HG03097 (cell line): ENCODE results near the gene TTC17.
"Not testable (repeated sequence)": the region's sequence is repeated elsewhere in the genome, so short reads cannot be mapped to it uniquely, and the experiment has no call there.

Experiments used
- ATAC-seq: cut with Tn5 transposase; IDR thresholded peaks from one replicate; pipeline ENCODE4 v1.9.1; 2021; ENCODE audit not compliant: unreplicated experiment, low FRiP score

TTC17 gene

DNA sequence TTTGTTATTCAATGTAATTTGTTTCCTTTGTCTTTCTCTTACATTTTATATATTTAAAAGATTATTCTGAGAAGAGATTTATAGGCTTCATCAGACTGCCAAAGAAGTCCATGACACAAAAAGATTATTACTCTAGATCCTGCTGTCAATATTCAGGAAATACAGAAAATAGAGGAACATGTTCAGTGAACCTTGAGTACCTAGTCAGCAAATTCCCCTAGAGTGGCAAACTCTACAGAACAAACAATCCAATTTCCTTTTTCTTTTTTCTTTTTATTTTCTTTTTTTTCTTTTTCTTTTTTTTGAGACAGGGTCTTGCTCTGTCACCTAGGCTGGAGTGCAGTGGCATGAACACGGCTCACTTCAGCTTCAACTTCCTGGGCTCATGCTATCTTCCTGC is 23.9 kb downstream of the TTC17 start:
- ATAC-seq, result no peak

DNA sequence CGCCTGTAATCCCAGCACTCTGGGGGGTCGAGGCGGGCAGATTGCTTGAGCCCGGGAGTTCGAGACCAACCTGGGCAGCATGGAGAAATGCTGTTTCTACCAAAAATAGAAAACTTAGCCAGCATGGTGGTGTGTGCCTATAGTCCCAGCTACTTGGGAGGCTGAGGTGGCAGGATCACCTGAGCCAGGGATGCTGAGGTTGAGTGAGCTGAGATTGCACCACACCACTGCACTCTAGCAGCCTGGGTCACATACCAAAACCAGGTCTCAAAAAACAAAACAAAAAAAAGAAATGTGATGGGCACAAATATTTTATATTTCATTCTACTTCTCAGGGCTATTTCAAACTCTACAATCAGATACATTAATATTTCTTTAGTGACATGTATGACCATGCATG is 25.7 kb downstream of the TTC17 start:
- ATAC-seq, result no peak

DNA sequence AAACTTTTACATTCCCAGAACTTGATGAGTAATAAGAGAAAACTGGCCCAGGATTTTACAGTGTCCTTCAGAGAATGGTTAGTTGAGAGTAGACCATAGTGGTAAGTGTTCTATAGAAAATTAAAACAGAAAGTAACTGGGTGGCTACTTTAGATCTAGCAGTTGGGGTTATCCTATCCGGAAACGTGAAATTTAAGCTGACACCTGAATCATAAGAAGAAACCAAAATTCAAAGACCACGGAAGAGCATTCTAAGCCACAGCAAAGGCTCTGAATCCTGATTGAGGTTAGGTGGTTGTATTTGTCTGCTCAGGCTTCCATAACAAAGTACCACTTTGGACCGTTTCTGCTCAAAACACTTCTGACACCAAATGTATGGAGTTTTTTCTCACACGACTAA is 34.0 kb downstream of the TTC17 start:
- ATAC-seq, result no peak

DNA sequence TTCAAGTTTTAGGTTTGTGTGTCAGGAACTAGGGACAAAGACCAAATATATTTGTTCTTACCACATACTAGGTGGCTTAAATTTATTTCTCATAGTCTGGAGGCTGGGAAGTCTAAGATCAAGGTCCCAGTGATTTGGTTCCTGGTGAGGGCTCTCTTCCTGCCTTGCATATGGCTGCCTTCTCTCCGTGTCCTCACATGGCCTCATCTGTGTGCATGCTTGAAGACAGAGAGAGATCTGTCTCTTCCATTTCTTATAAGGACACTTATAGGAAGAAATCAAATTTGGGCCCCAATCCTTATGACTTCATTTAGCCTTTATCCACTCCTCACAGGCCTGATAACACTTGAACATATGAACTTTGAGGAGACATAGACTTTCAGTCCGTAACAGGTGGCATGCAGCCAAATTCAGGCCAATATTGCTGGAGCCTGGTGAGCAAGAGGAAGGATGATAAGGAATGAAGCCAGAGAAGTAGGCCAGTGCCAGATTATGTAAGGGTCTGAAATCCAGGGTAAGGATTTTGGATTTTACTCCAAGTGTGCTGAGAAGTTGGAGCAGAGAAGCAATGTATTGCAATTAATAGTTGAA is 35.1 kb downstream of the TTC17 start:
- ATAC-seq, result no peak

DNA sequence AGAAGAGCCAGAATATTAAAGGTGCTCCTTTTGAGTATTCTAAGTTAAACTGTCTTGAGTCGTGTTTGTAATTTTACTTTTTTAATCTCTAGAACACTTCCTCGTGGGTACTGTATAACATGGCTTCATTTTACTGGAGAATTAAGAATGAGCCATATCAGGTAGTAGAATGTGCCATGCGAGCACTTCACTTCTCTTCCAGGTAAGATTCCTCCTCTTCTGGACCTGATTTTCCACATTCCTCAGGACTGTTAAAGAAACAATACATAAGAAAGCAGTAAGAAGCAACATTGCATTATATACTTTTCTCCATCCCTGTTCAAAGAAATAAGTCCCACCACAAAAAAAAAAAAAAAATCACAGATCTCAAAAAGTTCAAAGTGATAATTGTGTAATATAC is 37.9 kb downstream of the TTC17 start:
- no peak for ATAC-seq

DNA sequence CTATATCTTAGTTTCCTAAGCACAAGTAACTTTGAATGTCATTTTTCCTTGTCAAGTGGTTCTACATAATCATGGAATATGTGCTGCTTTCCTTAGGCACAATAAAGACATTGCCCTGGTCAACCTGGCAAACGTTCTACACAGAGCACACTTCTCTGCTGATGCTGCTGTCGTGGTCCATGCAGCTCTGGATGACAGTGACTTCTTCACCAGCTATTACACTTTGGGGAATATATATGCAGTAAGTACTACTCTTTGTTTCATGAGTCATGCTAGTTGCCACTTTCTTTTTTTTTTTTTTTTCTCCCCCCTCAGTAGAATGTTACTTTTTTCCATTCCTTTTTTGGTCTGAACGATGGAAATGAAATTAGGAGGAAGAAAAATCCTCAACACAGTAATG is 38.5 kb downstream of the TTC17 start:
- no peak for ATAC-seq

DNA sequence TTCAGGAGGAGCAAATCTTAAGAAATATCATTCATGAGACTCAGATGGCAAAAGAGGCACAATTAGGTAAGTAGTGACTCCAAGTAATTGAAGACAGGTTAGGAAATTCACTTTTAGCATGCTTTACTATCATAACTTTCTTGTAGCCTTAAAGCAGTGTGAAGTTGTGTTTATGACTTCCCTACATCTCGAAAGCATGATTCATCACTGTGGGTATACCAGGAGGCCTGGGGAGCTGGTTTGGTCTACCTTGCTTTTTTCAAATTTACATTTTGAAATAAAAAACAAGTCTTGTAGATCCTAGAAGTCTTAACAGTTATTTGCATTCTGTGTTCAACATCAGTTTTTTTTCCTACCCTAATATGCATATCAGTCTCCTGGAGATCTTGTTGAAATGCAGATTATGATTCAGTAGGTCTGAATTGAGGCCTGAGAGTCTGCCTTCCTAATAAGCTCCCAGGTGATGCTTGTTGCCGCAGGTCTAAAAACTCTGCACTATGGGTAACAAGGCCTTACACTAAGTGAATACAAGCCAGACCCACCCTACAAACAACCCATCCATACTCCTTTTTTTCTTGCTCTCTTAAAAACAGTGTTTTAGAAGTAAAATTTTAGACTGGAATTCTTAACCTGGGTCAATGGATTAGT is 41.4 kb downstream of the TTC17 start:
- no peak for ATAC-seq

DNA sequence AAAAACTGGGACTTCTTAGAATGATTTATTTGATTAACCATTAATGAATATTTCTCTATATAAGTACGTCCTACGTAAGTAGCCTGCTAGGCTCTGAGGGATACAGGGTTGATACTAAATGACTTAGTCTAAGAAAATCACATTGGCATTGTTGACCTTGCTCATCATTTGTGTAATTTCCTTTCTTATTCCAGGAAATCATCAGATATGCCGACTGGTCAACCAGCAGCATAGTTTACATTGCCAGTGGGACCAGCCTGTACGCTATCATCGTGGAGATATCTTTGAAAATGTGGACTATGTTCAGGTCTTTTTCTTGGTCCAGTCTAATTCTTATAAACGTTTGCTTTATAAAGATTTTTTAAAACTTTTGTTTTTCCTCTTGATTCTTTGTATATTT is 42.5 kb downstream of the TTC17 start:
- ATAC-seq, result no peak

DNA sequence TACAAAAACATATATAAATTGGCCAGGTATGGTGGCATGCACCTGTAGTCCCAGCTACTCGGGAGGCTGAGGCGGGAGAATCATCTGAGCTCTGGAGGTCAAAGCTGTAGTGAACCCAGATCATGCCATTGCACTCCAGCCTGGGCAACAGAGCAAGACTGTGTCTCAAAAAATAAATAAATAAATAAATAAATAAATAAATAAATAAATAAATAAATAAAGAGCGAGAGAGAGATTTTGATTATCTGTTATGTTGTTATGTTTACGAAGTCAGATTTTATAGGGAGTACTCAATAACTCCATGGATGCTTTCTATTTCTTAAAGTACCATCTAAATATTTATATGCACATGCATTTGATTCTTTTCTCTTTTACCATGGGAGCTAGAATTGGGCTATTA is 43.1 kb downstream of the TTC17 start:
- ATAC-seq, result not testable (repeated sequence)

DNA sequence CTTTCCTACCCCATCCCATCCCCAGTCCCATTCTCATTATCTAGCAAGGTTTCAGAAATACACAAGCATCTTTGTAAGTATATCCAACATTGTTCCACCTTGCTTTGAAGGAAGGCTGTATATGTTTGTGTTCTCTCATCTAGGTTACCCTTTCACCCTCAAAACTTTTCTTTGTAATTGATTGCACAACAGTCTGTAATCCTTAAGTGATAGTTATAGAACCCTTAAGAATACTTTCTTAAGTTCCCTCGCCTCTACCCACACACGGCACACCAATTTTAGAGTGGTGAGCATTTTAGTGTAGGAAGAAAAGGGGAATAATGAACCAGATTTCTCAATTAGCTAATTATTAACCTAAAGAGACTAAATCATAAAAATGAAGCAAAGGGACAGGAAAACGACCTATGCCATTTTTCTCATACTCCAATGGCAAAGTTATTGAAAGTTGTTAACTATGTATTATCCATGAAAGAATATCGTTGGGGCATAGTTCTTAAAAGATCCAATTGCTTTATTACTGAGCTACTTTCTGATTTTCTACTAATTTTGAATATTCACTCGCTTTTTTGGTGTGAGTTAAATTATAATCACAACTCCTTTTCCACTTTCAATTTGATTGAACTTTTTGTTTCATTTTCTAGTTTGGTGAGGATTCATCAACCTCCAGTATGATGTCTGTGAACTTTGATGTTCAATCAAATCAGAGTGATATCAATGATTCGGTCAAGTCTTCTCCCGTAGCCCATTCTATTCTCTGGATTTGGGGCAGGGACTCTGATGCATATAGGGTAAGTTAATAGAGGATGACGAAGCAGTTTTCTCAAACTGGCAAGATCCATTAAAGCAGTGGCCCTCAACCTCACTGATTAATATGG is 44.9 kb downstream of the TTC17 start:
- no peak for ATAC-seq

DNA sequence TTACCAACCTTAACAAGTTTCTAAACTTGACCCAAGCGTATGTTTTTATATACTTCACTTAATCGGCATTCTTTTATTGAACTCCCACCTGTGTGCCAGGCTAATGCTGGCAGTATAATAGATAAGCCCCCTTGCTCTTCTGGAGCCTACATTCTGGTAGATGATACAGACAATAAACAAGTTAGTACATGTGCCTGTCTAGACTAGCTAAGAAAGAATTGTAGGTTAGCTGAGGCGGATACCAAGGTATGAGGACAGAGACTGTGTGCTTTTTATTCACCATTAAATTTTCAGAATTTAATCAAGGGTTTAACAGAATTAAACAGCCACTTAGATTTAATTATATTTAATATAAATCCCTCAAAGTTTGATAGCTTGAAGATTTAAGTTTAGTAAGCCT is 45.7 kb downstream of the TTC17 start:
- ATAC-seq, result no peak

DNA sequence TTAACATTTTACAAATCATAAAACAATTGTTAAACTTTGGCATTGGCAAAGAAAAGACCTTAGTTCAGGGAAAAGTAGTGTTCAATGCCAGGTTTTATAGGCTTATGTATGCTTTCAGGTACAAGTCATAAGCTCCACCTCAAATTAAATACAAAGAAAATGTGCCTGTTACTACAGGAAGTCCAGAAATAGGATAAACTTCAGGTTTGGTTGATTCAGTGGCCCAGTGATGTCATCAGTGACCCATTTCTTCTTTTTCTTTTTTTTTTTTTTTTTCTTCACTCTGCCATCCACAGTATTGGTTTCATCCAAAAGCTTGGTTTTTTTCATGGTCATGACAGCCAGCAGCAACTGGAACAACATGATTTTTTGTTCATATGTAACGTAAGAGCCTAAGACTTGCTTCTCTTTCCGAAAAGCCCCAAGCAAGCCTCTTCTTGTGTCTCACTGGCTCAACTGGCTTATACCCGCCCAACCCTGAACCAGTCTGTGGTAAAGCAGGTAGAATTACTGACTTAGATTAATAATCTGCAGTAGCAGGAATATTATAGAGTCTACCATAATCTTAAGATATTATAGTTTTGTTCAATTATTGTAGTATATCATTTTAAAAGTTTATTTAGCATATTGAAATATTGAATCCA is 46.2 kb downstream of the TTC17 start:
- no peak for ATAC-seq

DNA sequence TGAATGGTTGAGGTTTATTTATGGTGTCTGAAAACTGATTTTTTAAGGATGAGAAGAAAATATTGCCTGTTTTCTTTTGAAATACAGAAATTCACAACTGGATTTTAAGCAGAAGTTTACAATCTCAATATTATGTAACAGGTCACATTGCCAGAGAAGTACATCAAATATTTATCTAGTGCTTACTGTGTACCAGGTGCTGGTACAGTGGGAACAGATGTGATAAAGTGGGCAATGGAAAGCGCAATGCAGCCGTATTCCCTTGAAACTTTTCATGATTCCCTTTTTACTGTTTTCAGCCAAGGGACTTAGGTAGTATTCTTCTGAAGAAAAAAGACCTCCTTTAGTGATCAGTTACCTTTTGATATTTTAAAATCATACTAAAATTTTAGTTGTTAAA is 49.6 kb downstream of the TTC17 start:
- ATAC-seq, result no peak

DNA sequence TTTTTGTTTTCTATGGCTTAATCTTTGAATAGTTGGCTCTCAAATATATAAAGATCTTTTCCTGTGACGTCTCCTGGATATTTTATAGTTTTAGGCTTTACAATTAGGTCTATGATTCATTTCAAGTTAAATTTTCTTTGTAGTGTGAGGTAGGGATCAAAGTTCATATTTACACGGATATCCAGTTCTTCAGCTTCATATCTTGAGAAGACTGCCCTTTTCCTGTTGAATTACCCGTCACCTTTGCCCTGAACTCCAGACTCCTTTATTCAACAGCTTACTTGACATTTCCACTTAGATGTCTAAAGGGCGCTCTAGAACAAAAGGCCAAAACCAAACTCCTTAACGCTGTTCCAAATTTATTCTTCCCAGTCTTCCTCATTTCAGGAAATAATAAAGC is 51.7 kb downstream of the TTC17 start:
- no peak for ATAC-seq

DNA sequence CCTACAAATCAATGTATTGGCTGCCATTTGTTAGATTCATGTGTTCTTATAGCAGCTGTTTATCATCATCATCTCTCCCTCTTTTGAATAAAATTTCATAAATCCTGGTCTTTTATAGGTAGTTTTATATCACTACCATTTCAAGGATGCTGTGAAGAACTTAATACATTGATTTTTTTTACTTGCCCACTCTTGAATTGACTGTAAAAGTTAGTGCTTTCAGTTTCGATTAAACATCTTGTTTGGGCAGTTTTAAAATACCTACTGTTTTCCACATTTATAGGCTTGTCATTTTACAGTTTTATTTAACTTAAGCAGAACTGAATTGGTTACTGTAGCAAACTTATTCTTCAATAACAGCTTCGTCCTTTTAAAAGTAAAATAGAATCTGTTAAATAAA is 59.5 kb downstream of the TTC17 start:
- ATAC-seq, result no peak

DNA sequence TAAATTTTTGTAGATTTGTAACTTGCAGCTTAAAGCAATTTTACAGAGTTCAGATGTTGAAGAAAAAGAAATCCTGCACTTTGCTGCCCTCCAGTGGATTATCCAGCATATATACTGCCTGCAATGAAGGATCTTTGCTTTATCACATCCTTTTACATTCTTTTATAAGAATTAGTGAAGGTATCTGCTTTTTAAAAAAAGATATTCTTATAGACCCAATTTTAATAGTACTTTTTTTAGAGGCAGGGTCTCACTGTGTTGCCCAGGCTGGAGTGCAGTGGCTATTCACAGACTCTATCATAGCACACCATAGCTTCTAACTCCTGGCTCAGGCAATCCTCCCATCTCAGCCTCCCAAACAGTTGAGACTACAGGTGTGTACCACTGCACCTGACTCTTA is 60.7 kb downstream of the TTC17 start:
- ATAC-seq, result no peak

DNA sequence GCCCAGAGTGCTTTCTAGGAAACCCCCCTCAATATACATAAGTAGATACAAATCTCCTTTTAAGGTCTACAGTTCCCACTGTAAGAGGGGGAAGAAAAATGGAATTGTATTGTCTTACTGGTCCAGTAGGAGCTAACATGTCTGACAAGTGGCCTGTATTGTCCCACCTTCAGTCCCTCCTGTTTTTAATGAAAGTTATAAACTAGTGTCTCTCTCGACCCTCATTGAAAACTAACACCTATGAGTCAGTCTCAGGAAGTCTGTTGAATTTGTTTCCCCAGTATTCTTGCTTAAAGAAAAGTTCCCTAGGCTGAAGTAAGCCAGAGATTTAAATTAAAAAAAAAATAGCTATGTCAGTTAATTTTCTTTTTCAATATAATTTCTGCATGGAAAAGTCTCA is 69.3 kb downstream of the TTC17 start:
- ATAC-seq, result no peak

DNA sequence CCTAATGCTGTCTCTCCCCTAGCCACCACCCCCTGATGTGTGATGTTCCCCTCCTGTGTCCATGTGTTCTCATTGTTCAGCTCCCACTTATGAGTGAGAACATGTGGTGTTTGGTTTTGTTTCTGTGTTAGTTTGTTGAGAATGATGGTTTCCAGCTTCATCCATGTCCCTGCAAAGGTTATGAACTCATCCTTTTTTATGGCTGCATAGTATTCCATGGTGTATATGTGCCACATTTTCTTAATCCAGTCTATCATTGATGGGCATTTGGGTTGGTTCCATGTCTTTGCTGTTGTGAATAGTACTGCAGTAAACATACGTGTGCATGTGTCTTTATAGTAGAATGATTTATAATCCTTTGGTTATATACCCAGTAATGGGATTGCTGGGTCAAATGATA is 72.2 kb downstream of the TTC17 start:
- ATAC-seq, result not testable (repeated sequence)

DNA sequence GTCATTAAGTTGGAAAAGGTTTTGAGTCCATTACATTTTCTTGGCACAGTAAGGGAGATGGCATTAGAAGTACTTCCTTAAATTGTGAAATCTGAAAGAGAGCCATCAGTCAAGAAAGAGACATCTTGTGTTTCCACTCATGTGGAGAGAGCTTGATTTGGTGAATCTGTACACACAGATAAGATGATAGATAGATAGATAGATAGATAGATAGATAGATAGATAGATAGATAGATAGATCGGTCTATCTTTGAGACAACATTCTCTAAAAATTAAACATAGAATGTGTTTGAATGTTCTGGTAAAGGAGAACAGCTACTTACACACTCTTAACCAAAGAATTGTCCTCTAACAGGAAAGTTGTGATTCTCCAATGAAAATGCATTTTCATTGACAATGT is 76.2 kb downstream of the TTC17 start:
- no peak for ATAC-seq

DNA sequence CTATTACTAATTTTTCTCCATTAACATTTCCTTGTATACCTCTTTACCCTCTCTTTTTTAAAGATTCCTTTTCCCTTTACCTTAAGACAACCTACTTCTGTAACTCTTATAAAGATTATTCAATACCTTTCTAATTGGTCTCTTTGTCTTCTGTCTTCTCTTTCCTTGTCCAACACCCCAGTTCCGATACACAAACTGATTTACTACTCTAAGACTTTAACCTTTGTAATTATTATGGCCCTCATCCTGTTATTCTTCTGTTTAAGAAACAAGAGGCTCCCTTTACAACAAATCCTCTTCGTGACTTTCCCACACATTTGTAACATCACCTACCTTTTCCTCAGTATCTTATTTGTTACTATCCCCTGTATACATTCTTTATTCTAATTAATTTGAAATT is 81.8 kb downstream of the TTC17 start:
- no peak for ATAC-seq

DNA sequence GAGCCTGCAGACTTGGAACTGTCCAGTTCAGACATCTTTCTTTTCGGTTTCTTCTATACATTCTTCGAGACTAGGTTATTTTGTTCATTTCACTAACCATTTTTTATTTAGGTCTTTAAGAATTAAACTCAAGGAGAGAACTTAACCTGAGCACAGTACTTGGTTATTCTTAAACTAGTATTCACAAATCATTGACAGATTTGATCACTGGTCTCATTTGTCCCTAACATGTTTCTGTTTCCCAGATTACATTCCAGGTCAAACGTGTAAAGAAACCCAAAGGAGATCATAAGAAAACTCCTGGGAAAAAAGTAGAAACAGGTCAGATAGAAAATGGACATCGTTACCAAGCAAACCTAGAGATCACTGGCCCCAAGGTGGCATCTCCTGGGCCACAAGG is 85.1 kb downstream of the TTC17 start:
- no peak for ATAC-seq
